ENCODE measurements around the gene SYMPK.

The SYMPK gene

GRCh38 chr19:45798995-45799517, 63.9 kb downstream of the SYMPK start:
- Mint-ChIP-seq H3K4me3 (no peak overlapping the region), H3K9me3 (no peaks in the 10 kb centered on the region), H3K27me3 (peaks cover 59% of the 10 kb centered on the region), H3K4me1 (ENCODE audit: low read depth) (peaks cover 7% of the 10 kb centered on the region), H3K27ac (no peak overlapping the region), H3K36me3 (ENCODE audit: low read depth) (no peaks in the 10 kb centered on the region)
- peak; percentile 76 for DNase-seq

GRCh38 chr19:45794627-45795026, 68.3 kb downstream of the SYMPK start:
- Mint-ChIP-seq H3K9me3 (no peaks in the 10 kb centered on the region), H3K4me3 (no peak overlapping the region), H3K27me3 (peaks cover 46% of the 10 kb centered on the region), H3K4me1 (ENCODE audit: low read depth) (peaks cover 36% of the 10 kb centered on the region), H3K36me3 (ENCODE audit: low read depth) (peaks cover 18% of the 10 kb centered on the region), H3K27ac (no peak overlapping the region)
- no peak for DNase-seq

GRCh38 chr19:45793876-45794275, 69.1 kb downstream of the SYMPK start:
- Mint-ChIP-seq H3K27me3 (peaks cover 40% of the 10 kb centered on the region), H3K4me1 (ENCODE audit: low read depth) (peaks cover 32% of the 10 kb centered on the region), H3K36me3 (ENCODE audit: low read depth) (peaks cover 26% of the 10 kb centered on the region), H3K9me3 (no peaks in the 10 kb centered on the region), H3K4me3 (no peak overlapping the region), H3K27ac (no peak overlapping the region)
- DNase-seq, result no peak

GRCh38 chr19:45793178-45793564, 69.8 kb downstream of the SYMPK start:
- no peak for DNase-seq
- peak overlapping the region; percentile 69 for H3K4me3 Mint-ChIP-seq
- H3K27ac Mint-ChIP-seq, result peak overlapping the region; percentile 92
- peaks cover 33% of the 10 kb centered on the region for H3K36me3 Mint-ChIP-seq (ENCODE audit: low read depth)
- peaks cover 29% of the 10 kb centered on the region for H3K4me1 Mint-ChIP-seq (ENCODE audit: low read depth)
- H3K9me3 Mint-ChIP-seq, result no peaks in the 10 kb centered on the region
- peaks cover 36% of the 10 kb centered on the region for H3K27me3 Mint-ChIP-seq

GRCh38 chr19:45792470-45793177, 70.3 kb downstream of the SYMPK start, which contains the start of gene DMWD:
Gene DMWD (minus strand): TSS chr19:45792845. CDS start chr19:45792756, 89 bp downstream.
- no peaks in the 10 kb centered on the region for H3K9me3 Mint-ChIP-seq
- peak within 1 kb of the TSS; percentile 89 for H3K4me3 Mint-ChIP-seq
- peaks cover 38% of the 10 kb centered on the region for H3K36me3 Mint-ChIP-seq (ENCODE audit: low read depth)
- DNase-seq, result peak; percentile 100
- H3K4me1 Mint-ChIP-seq (ENCODE audit: low read depth), result peaks cover 29% of the 10 kb centered on the region
- H3K27ac Mint-ChIP-seq, result peak within 1 kb of the TSS; percentile 92
- H3K27me3 Mint-ChIP-seq, result peaks cover 34% of the 10 kb centered on the region

- peaks cover 45% of the 10 kb centered on the region for H3K36me3 Mint-ChIP-seq (ENCODE audit: low read depth)
- peak overlapping the region; percentile 89 for H3K4me3 Mint-ChIP-seq
- peak overlapping the region; percentile 85 for H3K27ac Mint-ChIP-seq
- H3K27me3 Mint-ChIP-seq, result peaks cover 32% of the 10 kb centered on the region
- DNase-seq, result no peak
- H3K9me3 Mint-ChIP-seq, result no peaks in the 10 kb centered on the region
- peaks cover 29% of the 10 kb centered on the region for H3K4me1 Mint-ChIP-seq (ENCODE audit: low read depth)
Observed at GRCh38 chr19:45791744-45792469, 71.0 kb downstream of the SYMPK start.

GRCh38 chr19:45790942-45791341, 72.0 kb downstream of the SYMPK start:
- Mint-ChIP-seq H3K36me3 (ENCODE audit: low read depth) (peaks cover 54% of the 10 kb centered on the region), H3K27me3 (peaks cover 25% of the 10 kb centered on the region), H3K4me1 (ENCODE audit: low read depth) (peaks cover 29% of the 10 kb centered on the region), H3K27ac (peak overlapping the region; percentile 8), H3K4me3 (peak overlapping the region; percentile 89), H3K9me3 (no peaks in the 10 kb centered on the region)
- DNase-seq, result no peak

- Mint-ChIP-seq H3K9me3 (no peaks in the 10 kb centered on the region), H3K4me3 (no peak overlapping the region), H3K4me1 (ENCODE audit: low read depth) (peaks cover 29% of the 10 kb centered on the region), H3K36me3 (ENCODE audit: low read depth) (peaks cover 62% of the 10 kb centered on the region), H3K27me3 (peaks cover 12% of the 10 kb centered on the region), H3K27ac (no peak overlapping the region)
- DNase-seq, result no peak
Observed at GRCh38 chr19:45789035-45789786, 73.7 kb downstream of the SYMPK start.

- Mint-ChIP-seq H3K9me3 (no peaks in the 10 kb centered on the region), H3K27ac (no peak overlapping the region), H3K27me3 (peaks cover 9% of the 10 kb centered on the region), H3K4me1 (ENCODE audit: low read depth) (peaks cover 11% of the 10 kb centered on the region), H3K36me3 (ENCODE audit: low read depth) (peaks cover 62% of the 10 kb centered on the region), H3K4me3 (no peak overlapping the region)
- DNase-seq, result no peak
Observed at GRCh38 chr19:45786533-45786894, 76.4 kb downstream of the SYMPK start.

- Mint-ChIP-seq H3K36me3 (ENCODE audit: low read depth) (peaks cover 60% of the 10 kb centered on the region), H3K4me1 (ENCODE audit: low read depth) (peaks cover 8% of the 10 kb centered on the region), H3K27me3 (peaks cover 12% of the 10 kb centered on the region), H3K4me3 (no peak overlapping the region), H3K27ac (no peak overlapping the region), H3K9me3 (no peaks in the 10 kb centered on the region)
- no peak for DNase-seq
Observed at GRCh38 chr19:45785781-45786532, 77.0 kb downstream of the SYMPK start.

- Mint-ChIP-seq H3K9me3 (no peaks in the 10 kb centered on the region), H3K27me3 (peaks cover 20% of the 10 kb centered on the region), H3K36me3 (ENCODE audit: low read depth) (peaks cover 53% of the 10 kb centered on the region), H3K4me3 (no peak overlapping the region), H3K27ac (no peak overlapping the region), H3K4me1 (ENCODE audit: low read depth) (peaks cover 3% of the 10 kb centered on the region)
- DNase-seq, result no peak
Observed at GRCh38 chr19:45785097-45785496, 77.8 kb downstream of the SYMPK start.

- H3K4me1 Mint-ChIP-seq (ENCODE audit: low read depth), result peaks cover 12% of the 10 kb centered on the region
- H3K4me3 Mint-ChIP-seq, result no peak overlapping the region
- peaks cover 30% of the 10 kb centered on the region for H3K27me3 Mint-ChIP-seq
- no peaks in the 10 kb centered on the region for H3K9me3 Mint-ChIP-seq
- no peak for DNase-seq
- H3K27ac Mint-ChIP-seq, result no peak overlapping the region
- peaks cover 45% of the 10 kb centered on the region for H3K36me3 Mint-ChIP-seq (ENCODE audit: low read depth)
Observed at GRCh38 chr19:45784096-45784495, 78.9 kb downstream of the SYMPK start.

GRCh38 chr19:45782820-45783785, 79.8 kb downstream of the SYMPK start:
- DNase-seq, result no peak
- Mint-ChIP-seq H3K4me3 (no peak overlapping the region), H3K27ac (no peak overlapping the region), H3K9me3 (no peaks in the 10 kb centered on the region), H3K4me1 (ENCODE audit: low read depth) (peaks cover 20% of the 10 kb centered on the region), H3K36me3 (ENCODE audit: low read depth) (peaks cover 38% of the 10 kb centered on the region), H3K27me3 (peaks cover 37% of the 10 kb centered on the region)

Data from activated T-cell treated with anti-CD3 and anti-CD28 coated beads, Interleukin-2, amount 50 U/mL, for 24 hours (primary cell).